Caki2 (cell line): ENCODE measurements around the gene TNS3. TPM values are rescaled to one million over a fixed set of nuclear protein-coding genes. Genes with fewer than 3 reads are reported as not detected.
"Not testable (repeated sequence)": the region's sequence is repeated elsewhere in the genome, so short reads cannot be mapped to it uniquely, and the experiment has no call there.

Source experiments
- DNase-seq: peaks from one replicate; pipeline ENCODE4 v3.0.0-alpha.2; 2015; ENCODE audit warnings: low read depth
- in situ Hi-C: cut with HindIII; loops from 2 replicates; pipeline ENCODE4 v1.10.0; 2016; ENCODE audit warnings: low sequenced_read_pairs, low pct_unique_long_range_greater_than_20kb, mixed read lengths
- total RNA-seq: library from RNA; depleted of rRNA; stranded (reverse); fragments of >200 nt; shearing (Covaris generic); gene quantifications from 2 replicates; pipeline ENCODE4 v1.2.3, GENCODE V29; 2014; ENCODE audit warnings: low replicate concordance

Gene TNS3
- total RNA-seq, 1 experiment from 2014 or later, result 50.5 TPM

DNA sequence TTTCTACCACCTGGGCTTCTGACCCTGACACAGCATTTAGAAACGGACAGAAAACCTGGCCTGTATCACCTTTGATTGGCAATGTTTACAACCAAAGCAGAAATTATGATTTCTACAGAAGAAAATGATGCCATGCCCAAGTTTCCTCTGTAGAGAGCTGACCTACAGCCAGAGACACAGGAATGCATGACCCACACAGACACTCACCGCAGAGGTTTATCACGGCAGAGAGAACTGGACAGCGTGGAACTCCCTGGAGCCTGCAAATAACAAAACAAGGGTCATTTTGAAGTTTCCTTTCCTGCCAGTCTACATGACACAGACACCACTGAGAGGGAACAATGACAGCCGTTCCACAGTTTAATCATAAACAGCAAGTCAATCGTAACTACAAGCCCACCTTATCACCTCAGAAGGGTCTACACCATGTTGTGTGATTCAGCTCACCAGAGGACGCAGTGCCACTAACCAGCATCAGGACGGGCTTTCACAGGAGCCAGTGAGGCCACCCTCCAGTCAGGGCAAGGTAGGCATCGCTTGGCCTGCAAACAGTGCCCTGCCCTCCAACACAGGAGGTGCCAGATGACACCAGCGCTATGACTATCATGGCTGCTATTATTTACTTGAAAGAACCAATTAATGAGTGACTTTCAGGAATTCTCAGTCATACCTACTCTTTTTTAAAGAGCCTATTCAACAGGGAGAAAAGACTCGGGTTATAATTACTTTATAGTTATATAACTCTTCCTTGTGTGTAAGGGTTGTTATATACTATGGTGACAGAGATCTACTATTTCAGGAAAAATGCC lies 139.9 kb downstream of the TNS3 start:
- no peak for DNase-seq
- in situ Hi-C loops, result no loop called here

DNA sequence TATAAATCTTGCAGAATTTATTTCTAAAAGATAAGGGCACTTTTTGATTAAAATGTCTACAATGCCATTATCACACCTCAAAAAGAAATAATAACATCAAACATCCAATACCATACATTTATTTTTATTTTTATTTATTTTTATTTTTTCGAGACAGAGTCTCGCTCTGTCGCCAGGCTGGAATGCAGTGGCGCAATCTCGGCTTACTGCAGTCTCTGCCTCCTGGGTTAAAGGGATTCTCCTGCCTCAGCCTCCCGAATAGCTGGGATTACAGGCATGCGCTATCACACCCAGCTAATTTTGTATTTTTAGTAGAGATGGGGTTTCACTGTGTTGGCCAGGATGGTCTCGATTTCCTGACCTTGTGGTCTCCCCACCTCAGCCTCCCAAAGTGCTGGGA lies 140.9 kb downstream of the TNS3 start:
- in situ Hi-C loops, DNase-seq: not testable (repeated sequence)

DNA sequence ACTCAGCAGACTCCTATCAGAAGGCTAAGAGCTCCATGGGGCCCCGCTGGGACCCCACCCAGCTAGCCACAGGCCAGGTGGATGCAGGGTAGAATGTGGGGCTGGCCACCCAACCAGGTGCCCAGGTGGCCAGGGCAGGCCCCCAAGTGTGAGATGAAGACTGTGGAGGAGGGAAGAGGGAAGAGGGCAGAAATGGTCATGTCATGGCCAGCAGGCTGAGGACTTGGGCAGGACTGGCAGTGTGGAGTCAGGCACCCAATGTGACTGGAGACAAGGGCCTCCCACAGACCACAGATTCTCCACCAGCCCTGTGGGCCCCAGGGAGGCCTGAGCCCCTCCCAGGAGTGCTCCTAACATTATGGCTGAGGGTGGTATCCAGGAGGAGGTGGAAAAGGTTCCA lies 141.6 kb downstream of the TNS3 start:
- DNase-seq, result no peak
- in situ Hi-C loops, result no loop called here

DNA sequence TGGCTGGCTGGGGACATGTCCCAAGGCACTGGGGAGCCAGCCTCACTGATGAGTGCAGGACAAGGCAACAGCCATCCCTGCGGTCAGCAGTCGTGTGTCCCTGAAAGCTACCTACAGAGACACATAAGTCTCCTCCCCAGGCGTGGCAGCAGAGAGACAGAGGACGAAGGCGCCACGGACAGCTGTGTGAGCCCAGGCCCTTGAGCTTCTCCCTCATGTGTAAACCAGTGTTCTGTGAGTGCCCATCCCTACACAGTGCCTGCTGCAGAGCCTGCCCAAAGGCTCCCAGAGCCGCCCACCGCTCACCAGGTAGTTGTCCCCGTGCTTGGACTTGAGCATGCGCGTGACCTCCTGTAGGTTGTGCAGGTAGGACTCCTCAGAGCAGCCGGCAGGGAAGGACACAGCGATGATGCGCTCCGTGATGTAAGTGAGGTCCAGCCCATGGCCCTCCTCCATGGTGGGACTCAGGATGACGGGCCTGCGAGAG lies 142.7 kb downstream of the TNS3 start:
- in situ Hi-C loops, result no loop called here
- no peak for DNase-seq

DNA sequence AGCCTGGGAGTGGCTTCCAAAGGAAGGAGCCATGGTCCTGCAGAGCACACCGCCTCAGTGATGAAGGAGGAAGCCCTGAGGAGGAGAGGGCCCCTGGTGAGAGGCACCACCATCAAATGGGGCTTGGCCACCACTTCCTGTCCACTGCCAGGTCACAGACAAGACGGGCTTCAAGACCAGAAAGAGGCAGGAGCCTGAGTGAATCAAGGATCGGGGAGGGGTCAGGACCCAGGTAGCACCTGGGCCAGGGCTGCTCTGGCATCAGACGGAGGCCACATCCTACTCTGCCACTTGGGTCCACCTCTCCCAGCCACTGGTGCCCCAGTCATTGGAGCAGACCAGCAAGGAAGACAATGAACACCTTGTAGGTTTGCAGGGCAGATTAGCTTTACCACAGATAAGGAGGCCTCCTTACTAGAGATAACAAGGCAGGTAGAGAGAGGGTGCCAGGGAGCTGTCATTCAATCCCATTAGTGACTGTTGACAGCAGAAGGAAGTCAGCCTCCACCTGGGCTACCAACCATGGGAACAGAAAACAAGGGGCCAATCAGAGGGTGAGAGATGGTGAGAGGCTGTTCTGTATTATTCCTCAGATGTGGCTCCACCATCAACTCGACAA lies 143.4 kb downstream of the TNS3 start:
- DNase-seq, result no peak
- in situ Hi-C loops, result no loop called here

DNA sequence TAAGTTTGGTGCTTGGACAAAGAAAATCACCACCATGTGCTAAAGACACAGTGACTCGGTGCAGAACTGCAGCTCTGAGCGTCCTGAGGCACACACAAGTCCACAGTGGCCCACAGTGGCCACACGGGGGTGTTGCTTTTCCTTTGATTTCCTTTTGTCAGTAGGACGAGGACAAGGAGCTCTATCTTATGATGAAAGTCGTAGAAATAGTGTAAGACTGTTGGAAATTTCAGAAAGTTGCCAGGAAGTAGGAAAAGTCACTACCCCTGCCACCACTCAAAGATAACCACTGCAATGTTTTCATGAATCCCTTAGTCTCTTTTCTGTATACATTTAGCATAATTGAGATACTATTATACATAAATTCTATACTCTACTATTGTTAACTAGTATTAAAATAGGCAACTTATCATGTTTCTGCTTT lies 146.0 kb downstream of the TNS3 start:
- in situ Hi-C loops, result no loop called here
- peak; percentile 56 for DNase-seq

DNA sequence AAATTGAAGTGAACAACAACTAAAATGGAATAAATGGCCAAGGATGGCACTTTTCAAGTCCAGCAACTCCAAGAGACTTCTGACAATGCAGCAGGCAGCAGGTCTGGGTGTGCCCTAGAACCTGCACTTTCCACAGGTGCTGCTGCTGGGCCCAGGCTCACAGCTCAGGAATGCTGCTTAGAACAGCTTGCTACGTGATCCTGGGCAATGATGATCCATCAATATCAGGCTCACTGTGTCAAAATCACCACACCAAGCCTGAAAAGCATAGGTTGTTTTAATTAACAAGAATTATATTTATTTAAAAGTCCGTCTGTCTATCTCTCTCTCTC lies 148.4 kb downstream of the TNS3 start:
- DNase-seq, result no peak
- in situ Hi-C loops, result no loop called here

DNA sequence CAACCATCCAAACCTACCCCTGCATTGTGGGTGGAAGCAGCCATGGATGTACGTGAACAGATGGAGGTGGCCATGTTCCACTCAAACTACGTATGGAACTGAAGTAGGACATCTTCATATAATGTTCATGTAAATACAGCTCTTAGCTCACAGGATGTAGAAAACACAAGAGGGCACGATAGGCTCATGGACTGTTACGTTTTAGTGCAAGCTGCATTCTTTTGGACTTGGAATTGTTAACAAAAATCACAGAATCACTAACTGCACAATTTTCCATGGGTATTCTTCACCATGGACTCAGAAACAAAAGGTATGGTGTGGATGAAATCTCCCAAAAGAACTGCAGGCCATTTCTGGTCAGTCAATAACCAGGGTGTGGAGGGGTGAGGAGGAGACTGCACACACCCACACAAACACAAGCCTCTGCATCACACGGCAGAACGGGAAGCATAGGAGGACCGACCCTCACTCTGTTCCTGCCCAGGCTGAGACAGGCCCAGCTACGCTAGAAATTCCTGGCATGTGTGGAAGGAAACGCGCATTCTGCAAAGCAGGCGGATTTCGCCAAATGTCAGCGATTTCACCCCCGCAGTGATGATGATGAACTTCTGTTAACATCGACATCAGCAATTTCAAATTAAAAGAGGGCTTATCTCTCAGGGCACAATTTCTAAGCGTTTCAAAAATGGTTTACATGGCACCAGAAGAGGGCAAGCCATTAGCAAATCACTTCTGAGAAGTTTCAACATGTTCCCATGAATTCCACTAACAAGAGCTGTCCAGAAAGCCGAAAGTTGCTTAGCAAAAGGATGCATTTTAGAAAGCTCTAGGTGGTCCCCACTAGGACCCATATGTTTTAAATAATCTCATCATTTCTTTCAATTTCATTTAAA lies 149.0 kb downstream of the TNS3 start:
- DNase-seq, result no peak
- in situ Hi-C loops, result no loop called here

DNA sequence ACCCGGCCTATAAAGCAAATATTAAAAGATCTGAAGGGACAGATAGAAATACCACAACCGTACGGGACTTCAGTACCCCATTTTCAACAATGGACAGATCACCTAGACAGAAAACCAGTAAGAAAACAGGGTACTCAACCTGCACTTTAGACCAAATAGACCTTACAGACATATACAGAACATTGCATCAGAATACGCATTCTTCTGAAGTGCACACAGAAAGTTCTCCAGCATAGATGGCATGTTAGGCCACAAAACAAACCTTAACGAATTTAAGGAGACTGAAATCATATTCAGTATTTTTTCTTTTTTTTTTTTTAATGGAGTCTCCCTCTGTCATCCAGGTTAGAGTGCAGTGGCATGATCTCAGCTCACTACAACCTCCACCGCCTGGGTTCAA lies 151.5 kb downstream of the TNS3 start:
- DNase-seq, result no peak
- in situ Hi-C loops, result no loop called here

DNA sequence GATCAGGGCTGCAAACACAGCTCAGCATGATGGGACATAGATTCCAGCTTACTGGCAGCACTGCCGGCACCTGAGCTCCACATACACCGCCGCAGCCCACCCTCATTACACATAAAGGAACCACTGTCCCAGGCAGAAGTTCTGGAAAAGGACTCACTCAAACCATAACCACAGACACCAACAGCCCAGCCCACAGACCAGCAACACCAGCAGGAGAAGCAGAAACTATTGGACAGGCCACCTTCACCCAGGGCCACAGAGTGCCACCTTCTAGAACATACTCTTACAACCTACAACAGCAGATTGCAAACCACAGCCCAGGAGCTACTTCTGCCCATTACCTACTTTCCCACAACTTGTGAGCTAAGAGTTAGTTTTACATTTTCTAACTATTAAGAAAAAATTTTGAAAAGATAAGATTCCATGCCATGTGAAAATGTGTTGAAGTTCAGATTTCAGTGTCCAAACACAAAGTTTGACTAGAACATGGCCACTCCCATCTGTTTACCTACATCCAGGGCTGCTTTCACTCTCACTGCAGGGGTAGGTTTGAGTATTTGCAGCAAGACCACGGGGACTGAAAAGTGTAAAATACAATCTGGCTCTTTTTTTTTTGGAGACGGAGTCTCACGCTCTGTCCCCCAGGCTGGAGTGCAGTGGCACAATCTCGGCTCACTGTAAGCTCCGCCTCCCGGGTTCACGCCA lies 153.0 kb downstream of the TNS3 start:
- in situ Hi-C loops, result no loop called here
- no peak for DNase-seq

DNA sequence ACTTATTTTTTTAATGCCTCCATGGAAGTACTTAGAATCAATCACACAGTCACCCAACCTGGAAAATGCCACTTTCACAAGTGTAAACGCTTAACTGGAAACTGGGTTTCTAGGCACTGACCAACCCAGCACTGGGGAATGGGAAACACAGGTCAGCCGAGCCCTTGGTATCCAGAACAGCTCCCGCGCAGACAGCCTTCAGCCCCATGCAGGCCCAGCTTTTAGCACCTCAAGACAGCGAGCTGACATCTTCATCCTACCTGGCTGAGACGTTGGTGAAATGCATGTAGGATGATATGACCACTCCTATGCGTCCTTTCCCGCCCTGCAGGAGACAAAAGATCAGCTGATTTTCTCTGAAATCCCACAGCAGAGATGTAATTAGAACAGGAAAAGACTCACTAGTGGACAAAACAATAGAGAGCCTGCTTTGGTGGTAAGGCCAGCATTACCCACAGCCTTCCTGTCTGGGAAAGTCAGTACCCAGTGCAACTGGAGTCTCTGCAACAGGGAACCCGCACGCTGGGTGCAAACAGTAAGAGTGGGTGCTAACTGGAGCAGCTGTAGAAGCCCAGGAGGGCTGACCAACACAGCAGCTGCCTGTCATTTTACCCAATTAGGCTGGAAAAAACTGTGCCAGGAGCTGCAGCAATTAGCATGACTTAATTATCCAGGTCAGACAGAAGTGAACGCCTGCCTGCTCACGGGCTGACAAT lies 153.7 kb downstream of the TNS3 start:
- in situ Hi-C loops, result no loop called here
- DNase-seq, result no peak

DNA sequence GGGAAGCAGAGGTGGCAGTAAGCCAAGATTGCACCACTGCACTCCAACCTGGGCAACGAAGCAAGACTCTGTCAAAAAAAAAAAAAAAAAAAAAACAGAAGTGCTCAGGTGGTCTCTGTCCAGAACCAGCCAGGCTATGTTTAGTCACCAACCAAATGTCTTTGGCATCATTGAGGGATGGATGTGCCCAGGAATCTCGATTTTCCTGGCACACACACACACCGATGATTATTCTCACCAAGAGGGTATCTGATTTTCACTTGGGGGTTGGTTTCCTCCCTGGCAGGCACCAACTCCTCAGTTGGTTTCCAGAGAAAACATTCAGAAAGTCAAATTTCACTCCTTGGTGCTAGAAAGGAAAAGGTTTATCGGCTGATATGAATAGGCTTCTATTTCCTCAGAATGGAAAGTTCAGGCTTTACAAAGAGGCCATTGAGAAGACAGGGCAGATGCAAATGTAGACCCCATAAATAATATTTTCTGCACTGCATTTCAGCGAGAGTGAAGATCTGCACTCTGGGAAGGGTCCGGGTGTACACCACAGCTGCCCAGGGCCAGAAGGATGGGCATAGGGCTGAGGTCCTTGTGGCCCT lies 154.8 kb downstream of the TNS3 start:
- no peak for DNase-seq
- in situ Hi-C loops, result no loop called here

DNA sequence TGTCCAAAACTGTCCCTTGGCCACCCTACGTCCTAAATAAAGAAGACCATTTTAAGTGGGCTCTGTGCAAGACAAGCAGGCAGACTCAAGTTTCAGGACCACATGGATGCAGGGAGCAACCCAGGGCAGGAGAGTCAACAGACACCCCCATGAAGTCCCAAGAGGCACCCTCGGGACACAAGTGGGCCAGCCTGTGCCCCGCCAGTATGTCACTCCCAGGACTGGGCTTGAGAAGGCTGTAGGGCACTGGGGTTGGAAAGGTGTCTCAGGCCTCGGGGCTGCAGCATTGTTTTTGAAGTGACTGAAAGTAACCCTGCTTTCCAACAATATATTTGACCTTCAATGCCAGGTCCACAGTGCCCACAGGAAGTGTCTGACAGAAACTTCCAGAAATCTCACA lies 157.4 kb downstream of the TNS3 start:
- in situ Hi-C loops, result no loop called here
- DNase-seq, result no peak

DNA sequence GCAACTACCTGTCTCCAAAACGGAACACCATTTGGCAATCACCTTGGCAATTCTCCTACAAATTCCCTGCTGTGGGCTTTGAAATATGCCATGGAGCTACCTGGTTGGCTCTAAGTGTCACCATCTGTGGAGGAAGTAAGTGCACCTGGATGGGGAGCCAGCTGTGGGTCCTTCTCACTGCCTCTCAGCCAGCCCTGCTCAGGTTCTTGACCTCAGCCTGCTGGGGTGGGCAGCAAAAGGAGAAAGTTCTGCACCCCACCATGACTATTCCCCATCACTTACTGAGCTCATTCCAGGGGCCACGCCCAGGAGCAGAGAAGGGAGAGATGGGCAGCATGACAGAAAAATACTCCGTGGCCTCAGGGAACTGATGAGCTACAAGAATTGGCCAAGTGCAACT lies 158.7 kb downstream of the TNS3 start:
- DNase-seq, result no peak
- in situ Hi-C loops, result no loop called here

DNA sequence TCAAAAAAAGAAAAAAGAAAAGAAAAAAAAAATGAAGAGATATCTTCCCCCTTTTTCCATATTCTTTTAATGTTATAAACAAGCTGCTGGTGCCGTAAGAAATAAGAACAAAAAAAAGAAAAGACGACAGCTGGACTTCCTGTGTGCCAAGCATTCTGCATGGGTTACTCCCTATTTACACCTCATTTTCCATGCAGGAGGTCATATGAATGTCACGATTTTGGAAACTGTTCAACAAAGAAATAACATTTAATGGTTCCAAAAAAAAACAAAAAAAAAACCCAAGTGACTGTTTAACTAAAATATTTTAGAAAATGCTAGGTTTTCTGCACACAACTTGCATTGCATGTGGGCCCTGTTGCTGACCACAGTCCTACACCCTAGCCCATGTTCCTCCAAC lies 159.3 kb downstream of the TNS3 start:
- no peak for DNase-seq
- in situ Hi-C loops, result no loop called here

DNA sequence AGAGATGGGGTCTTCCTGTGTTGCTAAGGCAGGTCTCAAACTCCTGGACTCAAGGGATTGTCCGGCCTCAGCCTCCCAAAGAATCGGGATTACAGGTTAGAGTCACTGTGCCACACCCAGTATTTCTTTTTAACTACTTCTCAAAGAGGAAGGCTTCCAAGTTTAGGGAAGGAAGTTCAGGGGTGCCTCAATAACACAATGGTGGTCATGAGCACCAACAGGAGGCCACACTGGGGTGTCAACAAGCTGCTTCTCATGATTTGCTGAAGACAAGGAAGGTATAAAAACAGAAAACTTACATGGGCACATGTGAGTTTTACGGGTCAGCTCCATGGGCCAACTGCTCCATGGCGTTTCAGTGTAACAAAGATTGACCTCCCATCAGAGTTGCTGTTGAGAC lies 160.5 kb downstream of the TNS3 start:
- no peak for DNase-seq
- in situ Hi-C loops, result no loop called here

DNA sequence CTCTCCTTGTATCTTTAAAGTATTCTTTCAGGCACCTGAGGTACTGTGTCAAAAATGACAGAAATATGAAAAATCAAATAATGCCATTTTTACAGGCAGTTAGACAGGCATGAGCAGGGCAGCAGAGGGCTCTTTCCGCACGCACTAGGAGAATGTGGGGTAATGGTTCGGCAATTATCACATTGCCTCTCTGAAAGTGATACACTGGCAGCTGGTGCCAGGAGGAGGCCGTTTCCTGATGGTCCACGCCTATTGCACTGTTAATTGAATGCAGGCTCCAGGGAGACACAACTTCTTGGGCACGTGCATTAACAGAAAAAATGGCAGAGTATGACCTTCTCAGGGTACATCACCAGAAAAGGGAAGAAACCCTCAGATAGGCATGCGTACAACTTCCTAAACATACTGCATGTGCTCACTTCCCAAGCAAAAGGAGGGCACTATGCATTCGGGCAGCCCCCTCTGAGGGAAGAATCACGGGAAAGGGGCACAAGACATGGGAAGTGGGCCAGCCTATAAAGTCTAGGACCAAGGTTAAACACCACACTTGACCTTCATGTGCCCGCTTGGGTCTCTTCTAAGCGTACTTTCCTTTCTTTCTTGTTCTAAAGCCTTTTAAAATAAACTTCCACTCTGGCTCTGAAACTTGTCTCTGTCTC lies 161.7 kb downstream of the TNS3 start:
- no peak for DNase-seq
- in situ Hi-C loops, result no loop called here
